H1 (cell line): ENCODE measurements around the gene UROD. TPM values are rescaled to one million over a fixed set of nuclear protein-coding genes. Genes with fewer than 3 reads are reported as not detected.

ENCODE experiments used
- CTCF ChIA-PET: fragments of 300-600 bp; sonication (Branson Sonifier 250); formaldehyde crosslinking; loops from one replicate; lab custom pipeline; 2021; ENCODE audit not compliant: partially characterized antibody; lab: Charles Lee
- POLR2A ChIA-PET: fragments of 300-600 bp; sonication (Branson Sonifier 250); formaldehyde crosslinking; loops from one replicate; lab custom pipeline; 2021; ENCODE audit warnings: inconsistent platforms; ENCODE audit not compliant: partially characterized antibody; lab: Charles Lee
- DNase-seq, 2 experiments: peaks; one replicate each; pipeline versions ENCODE4 v3.0.0 to v3.0.0-alpha.2; 2010 to 2022; ENCODE audit warnings: low spot score in 2 of 2, low read depth in 1 of 2, mixed read lengths in 1 of 2
- FAIRE-seq: peaks from 2 replicates; lab custom pipeline; 2011; peaks lifted over from hg19 to GRCh38; lab: Jason Lieb, UNC
- H2AFZ ChIP-seq: 2 replicates; pipeline ENCODE4 v1.8.1; 2012; ENCODE audit warnings: low read length, inconsistent platforms
- H2AK5ac ChIP-seq: 2 replicates; pipeline ENCODE4 v1.6.1; 2013; ENCODE audit warnings: low read depth, low read length
- H2BK120ac ChIP-seq: replicated peaks from 2 replicates; pipeline ENCODE3; 2013; ENCODE audit warnings: low read depth, low read length, inconsistent platforms
- H2BK12ac ChIP-seq: 2 replicates; pipeline ENCODE4 v1.6.1; 2013; ENCODE audit warnings: low read depth, low read length
- H2BK15ac ChIP-seq: 2 replicates; pipeline ENCODE4 v1.6.1; 2013; ENCODE audit warnings: low read length
- H2BK20ac ChIP-seq: 2 replicates; pipeline ENCODE4 v1.6.1; 2013; ENCODE audit warnings: low read length
- H2BK5ac ChIP-seq: 2 replicates; pipeline ENCODE4 v1.6.1; 2013; ENCODE audit warnings: low read depth, low read length
- H3K14ac ChIP-seq: 2 replicates; pipeline ENCODE4 v1.6.1; 2013; ENCODE audit warnings: inconsistent platforms; ENCODE audit not compliant: insufficient read length
- H3K18ac ChIP-seq: 2 replicates; pipeline ENCODE4 v1.6.1; 2013; ENCODE audit warnings: low read length; ENCODE audit errors: extremely low read depth
- H3K23ac ChIP-seq: 2 replicates; pipeline ENCODE4 v1.6.1; 2013; ENCODE audit warnings: inconsistent platforms; ENCODE audit not compliant: insufficient read length
- H3K23me2 ChIP-seq: 2 replicates; pipeline ENCODE4 v1.6.1; 2013; ENCODE audit warnings: low read depth, low read length
- H3K27ac ChIP-seq: 2 replicates; pipeline ENCODE4 v1.6.1; 2011; ENCODE audit warnings: low read depth, low read length, inconsistent platforms
- H3K27me3 ChIP-seq, 4 experiments: replicated peaks in 1 of 4; 1 replicate in 1 of 4; 2 replicates in 3 of 4; pipeline versions ENCODE4 v1.6.1 to v1.8.1; 2011 to 2013; ENCODE audit warnings: low read length in 3 of 4, mild to moderate bottlenecking in 3 of 4, inconsistent platforms in 2 of 4, mixed read lengths in 2 of 4, moderate library complexity in 1 of 4; ENCODE audit not compliant: control insufficient read depth in 3 of 4, insufficient read depth in 3 of 4; ENCODE audit errors: extremely low read depth in 1 of 4
- H3K36me3 ChIP-seq, 4 experiments: 2 replicates each; pipeline versions ENCODE4 v1.6.1 to v1.8.1; 2011 to 2013; ENCODE audit warnings: mild to moderate bottlenecking in 4 of 4, low read length in 3 of 4, moderate library complexity in 2 of 4, control low read depth in 1 of 4, inconsistent platforms in 1 of 4; ENCODE audit not compliant: insufficient read depth in 4 of 4, control insufficient read depth in 2 of 4
- H3K4ac ChIP-seq: replicated peaks from 2 replicates; pipeline ENCODE3; 2013; ENCODE audit warnings: low read length, low read depth, mixed read lengths, inconsistent platforms; ENCODE audit not compliant: insufficient read length
- H3K4me1 ChIP-seq, 4 experiments: replicated peaks in 1 of 4; 1 replicate in 1 of 4; 2 replicates in 3 of 4; pipeline versions ENCODE4 v1.6.1 to v1.8.1; 2011 to 2013; ENCODE audit warnings: low read length in 3 of 4, inconsistent platforms in 2 of 4, mixed read lengths in 1 of 4; ENCODE audit not compliant: insufficient read depth in 4 of 4, control insufficient read depth in 3 of 4
- H3K4me2 ChIP-seq, 2 experiments: 2 replicates each; pipeline versions ENCODE4 v1.6.1 to v1.8.1; 2011 to 2013; ENCODE audit warnings: low read depth in 2 of 2, low read length in 2 of 2, control low read depth in 1 of 2, inconsistent platforms in 1 of 2, mild to moderate bottlenecking in 1 of 2; ENCODE audit not compliant: insufficient read depth in 1 of 2
- H3K4me3 ChIP-seq, 4 experiments: fragments of 200-600, 300-600 bp in 1 of 4; sonication (generic), shearing (Covaris generic), sonication (Bioruptor Twin) in 1 of 4; 2 replicates each; pipeline versions ENCODE4 v1.5.1 to v1.8.1; 2011 to 2016; ENCODE audit warnings: low read length in 4 of 4, low read depth in 3 of 4, control low read depth in 2 of 4, inconsistent platforms in 2 of 4, mild to moderate bottlenecking in 2 of 4, mixed read lengths in 1 of 4, moderate library complexity in 1 of 4; ENCODE audit not compliant: insufficient read depth in 2 of 4; ENCODE audit errors: extremely low read depth in 1 of 4
- H3K56ac ChIP-seq: replicated peaks from 2 replicates; pipeline ENCODE3; 2013; ENCODE audit warnings: low read depth, mild to moderate bottlenecking, mixed read lengths, low read length, inconsistent platforms; ENCODE audit not compliant: insufficient read length
- H3K79me1 ChIP-seq: 2 replicates; pipeline ENCODE4 v1.6.1; 2013; ENCODE audit warnings: low read depth, low read length, control low read depth
- H3K79me2 ChIP-seq, 2 experiments: 2 replicates each; pipeline versions ENCODE4 v1.6.1 to v1.8.1; 2012 to 2013; ENCODE audit warnings: low read length in 2 of 2, mild to moderate bottlenecking in 2 of 2, inconsistent platforms in 1 of 2; ENCODE audit not compliant: insufficient read depth in 2 of 2, control insufficient read depth in 1 of 2
- H3K9ac ChIP-seq, 4 experiments: replicated peaks in 1 of 4; 1 replicate in 1 of 4; 2 replicates in 3 of 4; pipeline versions ENCODE4 v1.6.1 to v1.8.1; 2011 to 2013; ENCODE audit warnings: low read depth in 3 of 4, low read length in 3 of 4, control low read depth in 2 of 4, mild to moderate bottlenecking in 2 of 4, moderate library complexity in 2 of 4, inconsistent platforms in 1 of 4; ENCODE audit errors: extremely low read depth in 1 of 4
- H3K9me3 ChIP-seq, 2 experiments: 2 replicates each; pipeline versions ENCODE4 v1.6.1 to v1.8.1; 2012 to 2013; ENCODE audit warnings: mild to moderate bottlenecking in 2 of 2, moderate library complexity in 2 of 2, control low read depth in 1 of 2, inconsistent platforms in 1 of 2, low read depth in 1 of 2, low read length in 1 of 2, mixed read lengths in 1 of 2; ENCODE audit not compliant: insufficient read depth in 2 of 2
- H4K20me1 ChIP-seq, 2 experiments: replicated peaks in 1 of 2; 2 replicates each; pipeline versions ENCODE3 to v1.8.1; 2011 to 2013; ENCODE audit warnings: inconsistent platforms in 2 of 2, low read length in 2 of 2, mild to moderate bottlenecking in 1 of 2; ENCODE audit not compliant: insufficient read depth in 2 of 2, control insufficient read depth in 1 of 2
- H4K5ac ChIP-seq: 2 replicates; pipeline ENCODE4 v1.6.1; 2013; ENCODE audit warnings: low read length, low read depth, mixed read lengths, inconsistent platforms; ENCODE audit not compliant: insufficient read length
- H4K8ac ChIP-seq: 2 replicates; pipeline ENCODE4 v1.8.0; 2013; ENCODE audit warnings: mild to moderate bottlenecking, moderate library complexity, low read length, inconsistent platforms; ENCODE audit not compliant: insufficient read depth; ENCODE audit errors: extremely low read depth
- H4K91ac ChIP-seq: replicated peaks from 2 replicates; pipeline ENCODE3; 2013; ENCODE audit warnings: low read length, mixed read lengths, inconsistent platforms; ENCODE audit not compliant: insufficient read length
- ATF2 ChIP-seq: IDR thresholded peaks from 2 replicates; pipeline ENCODE4 v1.6.1; 2012; ENCODE audit warnings: low read length, inconsistent platforms
- BACH1 ChIP-seq: IDR thresholded peaks from 2 replicates; pipeline ENCODE4 v1.6.1; 2012; ENCODE audit warnings: low read length, improper control_type of control experiment
- CBX8 ChIP-seq: fragments of 300-800, 300-1000 bp; sonication (generic); IDR thresholded peaks from 2 replicates; pipeline ENCODE4 v1.7.1; 2016; ENCODE audit warnings: low read depth, low read length, borderline replicate concordance
- CREB1 ChIP-seq: IDR thresholded peaks from 2 replicates; pipeline ENCODE4 v1.6.1; 2012; ENCODE audit warnings: inconsistent platforms
- CTBP2 ChIP-seq: IDR thresholded peaks from 2 replicates; pipeline ENCODE4 v1.7.0; 2011; ENCODE audit warnings: borderline replicate concordance, mild to moderate bottlenecking, moderate library complexity, mixed read lengths, low read length; ENCODE audit not compliant: insufficient read depth, insufficient read length
- E2F6 ChIP-seq: IDR thresholded peaks from 2 replicates; pipeline ENCODE4 v1.6.1; 2012; ENCODE audit warnings: inconsistent platforms
- KDM1A ChIP-seq: fragments of 200-600, 300-600 bp; sonication (generic); IDR thresholded peaks from 2 replicates; pipeline ENCODE4 v1.7.1; 2016; ENCODE audit warnings: mild to moderate bottlenecking, low read length, borderline replicate concordance
- KDM5A ChIP-seq: fragments of 200-600 bp; IDR thresholded peaks from 2 replicates; pipeline ENCODE4 v1.7.1; 2012; ENCODE audit warnings: mild to moderate bottlenecking, low read length, inconsistent platforms, mixed read lengths
- MAX ChIP-seq: IDR thresholded peaks from 2 replicates; pipeline ENCODE4 v1.6.1; 2012; ENCODE audit warnings: inconsistent platforms
- RXRA ChIP-seq: IDR thresholded peaks from 2 replicates; pipeline ENCODE4 v1.6.1; 2011; ENCODE audit warnings: low read depth, mild to moderate bottlenecking, low read length, moderate library complexity; ENCODE audit not compliant: insufficient read depth
- SP1 ChIP-seq: IDR thresholded peaks from 2 replicates; pipeline ENCODE4 v1.6.1; 2011; ENCODE audit warnings: low read depth, low read length
- TAF1 ChIP-seq: IDR thresholded peaks from 2 replicates; pipeline ENCODE4 v1.6.1; 2011; ENCODE audit warnings: mild to moderate bottlenecking, low read depth, low read length
- WGBS, 2 experiments: shearing (Covaris generic) in 1 of 2; methylation state at CpG; one replicate each; pipeline versions ENCODE4 v1.1.6 to v1.1.7; 2013 to 2015; ENCODE audit warnings: low lambda C conversion rate in 2 of 2, mixed read lengths in 2 of 2, inconsistent platforms in 1 of 2, low coverage in 1 of 2, missing lambda C conversion rate in 1 of 2; ENCODE audit not compliant: insufficient replicate concordance in 2 of 2, insufficient coverage in 1 of 2, insufficient read length in 1 of 2; ENCODE audit errors: extremely low coverage in 1 of 2, missing lambda C conversion rate in 1 of 2; 5-methylcytosine and 5-hydroxymethylcytosine counted together
- polyA plus RNA-seq, 7 experiments: library from polyadenylated mRNA; depleted of rRNA in 3 of 7; stranded (reverse) in 5 of 7; unstranded in 2 of 7; fragments of >200 nt in 5 of 7; fragments of 200-250 nt in 2 of 7; gene quantifications; 1 replicate in 5 of 7; 2 replicates in 1 of 7; 4 replicates in 1 of 7; pipeline versions ENCODE4 v1.2.1 to v1.2.3, GENCODE V29; 2011 to 2013; ENCODE audit warnings: missing spikeins in 2 of 7, mixed read lengths in 2 of 7
- total RNA-seq: library from RNA; stranded (reverse); fragmentation: NEBNext Ultra II Directional; extraction: Animal tissue kit (Norgen Biotek cat#: 25700); gene quantifications from 2 replicates; pipeline ENCODE4 v1.2.1, GENCODE V29; 2021

UROD gene
- total and polyA plus RNA-seq, 2 of the 8 experiments (the other 6 are each of a cell fraction or from before 2014, with no cell fraction given) = 86.6 to 220 TPM

- Histone ChIP-seq H3K27me3 (no peaks in the 10 kb centered on the region), H3K36me3 (peaks cover 6 to 38% (median 17%) of the 10 kb centered on the region in 4 experiments; a peak in 7 of 8 replicates), H2AFZ (no peak overlapping the region), H2BK5ac (no peak overlapping the region), H4K8ac (no peak overlapping the region), H3K56ac (no peak overlapping the region), H3K23ac (no peak overlapping the region), H2BK120ac (no peak overlapping the region), H2BK15ac (no peak overlapping the region), H3K14ac (no peak overlapping the region), H4K91ac (no peak overlapping the region), H3K4me3 (no peak overlapping the region), H3K4ac (no peak overlapping the region), H3K79me1 (no peaks in the 10 kb centered on the region), H2BK20ac (no peak overlapping the region), H3K9ac (no peak overlapping the region), H2BK12ac (no peak overlapping the region), H3K23me2 (peaks cover 7% of the 10 kb centered on the region; the same call in 1 of the 2 replicates), H3K9me3 (no peaks in the 10 kb centered on the region), H3K4me1 (peaks cover 5 to 10% (median 6%) of the 10 kb centered on the region in 4 experiments; a peak in 6 of 7 replicates), H3K27ac (no peak overlapping the region), H3K18ac (no peak overlapping the region), H4K20me1 (peaks cover 0 to 11% of the 10 kb centered on the region in 2 experiments), H2AK5ac (no peak overlapping the region), H4K5ac (no peak overlapping the region), H3K79me2 (no peaks in the 10 kb centered on the region), H3K4me2 (no peak overlapping the region)
- CTCF ChIA-PET = interaction anchor here (0.6 to 15.4 kb wide), 8 partner anchors 11 to 485 kb away, joined by 3 to 424 read pairs (median 3); no protein-coding TSS in a partner anchor
- FAIRE-seq = no peak
- POLR2A ChIA-PET = interaction anchor here (0.9 to 1.7 kb wide), 2 partner anchors 10 to 18 kb away, joined by 3 to 5 read pairs; no protein-coding TSS in a partner anchor
- no peak for DNase-seq
- WGBS, 2 experiments = 79% methylated on average over 8 of the region's 11 CpGs; no CpG with 5 or more reads in 1 of the 2 experiments
- TF ChIP-seq CBX8 (no peak), CREB1 (no peak), TAF1 (no peak), ATF2 (no peak), E2F6 (no peak), KDM1A (no peak), MAX (no peak), BACH1 (no peak), SP1 (no peak), RXRA (no peak), KDM5A (no peak), CTBP2 (no peak)
These were observed 4.7 kb upstream of the UROD start for GRCh38 chr1:45007311-45007710.
